HepG2 (cell line): ENCODE measurements around the gene CARMIL1.
A peak's percentile ranks its signal among the peaks of the same experiment; 100 is the strongest.

Source experiments
- CEBPB ChIP-seq: IDR thresholded peaks from 2 replicates; pipeline ENCODE4 v1.6.1; 2011; ENCODE audit warnings: low read depth, low read length, improper control_type of control experiment, borderline replicate concordance
- CHD2 ChIP-seq: IDR thresholded peaks from 2 replicates; pipeline ENCODE4 v1.6.1; 2011; ENCODE audit warnings: low read depth, low read length, improper control_type of control experiment
- CTCF ChIP-seq: sonication (generic); formaldehyde crosslinking; IDR thresholded peaks from 2 replicates; pipeline ENCODE4 v1.5.0; 2020; ENCODE audit warnings: mild to moderate bottlenecking, missing genetic modification reagents, moderate library complexity
- HINFP ChIP-seq: sonication (generic); formaldehyde crosslinking; IDR thresholded peaks from 2 replicates; pipeline ENCODE4 v1.4.0; 2020; ENCODE audit warnings: low read depth, mild to moderate bottlenecking, missing genetic modification reagents
- POLR2AphosphoS5 ChIP-seq: IDR thresholded peaks from 2 replicates; pipeline ENCODE4 v1.6.1; 2012; ENCODE audit warnings: low read depth, low read length
- RAD51 ChIP-seq: fragments of 450-650 bp; IDR thresholded peaks from 2 replicates; pipeline ENCODE4 v1.6.1; 2016; ENCODE audit warnings: borderline replicate concordance
- TCF12 ChIP-seq, 2 experiments: fragments of 450-650 bp in 1 of 2; sonication (generic) in 1 of 2; formaldehyde crosslinking in 1 of 2; IDR thresholded peaks; 2 replicates each; pipeline versions ENCODE4 v1.6.1 to v1.8.0; 2017 to 2022; ENCODE audit warnings: antibody characterized with exemption in 1 of 2, mild to moderate bottlenecking in 1 of 2, missing genetic modification reagents in 1 of 2, moderate library complexity in 1 of 2
- USF2 ChIP-seq, 2 experiments: sonication (generic) in 1 of 2; formaldehyde crosslinking in 1 of 2; IDR thresholded peaks; 2 replicates each; pipeline versions ENCODE4 v1.5.1 to v1.6.1; 2011 to 2020; ENCODE audit warnings: borderline replicate concordance in 1 of 2, low read depth in 1 of 2, low read length in 1 of 2, mild to moderate bottlenecking in 1 of 2, missing genetic modification reagents in 1 of 2, moderate library complexity in 1 of 2
- ZNF510 ChIP-seq: sonication (generic); formaldehyde crosslinking; IDR thresholded peaks from 2 replicates; pipeline ENCODE4 v1.4.0; 2020; ENCODE audit warnings: low read depth, mild to moderate bottlenecking, missing genetic modification reagents
- ZNF660 ChIP-seq: sonication (generic); formaldehyde crosslinking; IDR thresholded peaks from 2 replicates; pipeline ENCODE4 v1.5.1; 2020; ENCODE audit warnings: mild to moderate bottlenecking, low read depth, missing genetic modification reagents, borderline replicate concordance
- ZNF792 ChIP-seq: IDR thresholded peaks from 2 replicates; pipeline ENCODE4 v1.6.1; 2016
- TF ChIP-seq, protein P1 (sequence below): sonication (generic); formaldehyde crosslinking; IDR thresholded peaks from 2 replicates; pipeline ENCODE4 v1.8.0; 2022; ENCODE audit warnings: low read depth, missing genetic modification reagents
- TF ChIP-seq, protein P2 (sequence below): sonication (generic); formaldehyde crosslinking; IDR thresholded peaks from 2 replicates; pipeline ENCODE4 v1.5.1; 2020; ENCODE audit warnings: missing genetic modification reagents, mild to moderate bottlenecking, borderline replicate concordance

DNA sequence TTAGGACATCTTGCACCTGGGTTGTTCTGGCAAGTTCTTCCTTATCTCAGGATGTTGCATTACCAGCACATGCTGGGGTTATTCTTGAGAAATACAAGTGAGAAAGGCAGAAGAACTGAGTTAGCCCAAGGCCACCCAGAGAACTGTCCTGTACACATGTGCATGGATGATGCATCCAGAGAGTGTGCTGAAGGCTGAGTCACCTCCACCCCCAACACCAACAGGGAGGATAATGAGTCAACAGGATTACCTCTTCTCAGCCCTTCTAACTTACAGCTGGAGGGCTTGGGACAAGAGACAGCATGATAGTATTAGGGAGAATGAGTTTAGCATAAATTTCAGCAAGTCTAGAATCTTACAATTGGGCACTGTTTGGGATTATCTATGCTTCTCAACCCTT lies 381.3 kb downstream of the CARMIL1 start:
- TF ChIP-seq USF2 (IDR thresholded peaks at IDR 0.05; ENCODE audit: low read depth, low read length) (no peak), USF2 (CRISPR knock-in tag; IDR thresholded peaks at IDR 0.05; ENCODE audit: borderline replicate concordance) (no peak), RAD51 (no peak), TCF12 (IDR thresholded peaks at IDR 0.05) (no peak), TCF12 (CRISPR knock-in tag; IDR thresholded peaks at IDR 0.05) (no peak), POLR2AphosphoS5 (no peak), CHD2 (no peak), CTCF (CRISPR knock-in tag) (no peak), ZNF792 (CRISPR knock-in tag) (peak; percentile 68; the same call in 1 of the 2 replicates), ZNF510 (no peak), HINFP (CRISPR knock-in tag) (no peak), CEBPB (no peak), ZNF660 (CRISPR knock-in tag) (no peak)
- TF ChIP-seq, protein P1, sequence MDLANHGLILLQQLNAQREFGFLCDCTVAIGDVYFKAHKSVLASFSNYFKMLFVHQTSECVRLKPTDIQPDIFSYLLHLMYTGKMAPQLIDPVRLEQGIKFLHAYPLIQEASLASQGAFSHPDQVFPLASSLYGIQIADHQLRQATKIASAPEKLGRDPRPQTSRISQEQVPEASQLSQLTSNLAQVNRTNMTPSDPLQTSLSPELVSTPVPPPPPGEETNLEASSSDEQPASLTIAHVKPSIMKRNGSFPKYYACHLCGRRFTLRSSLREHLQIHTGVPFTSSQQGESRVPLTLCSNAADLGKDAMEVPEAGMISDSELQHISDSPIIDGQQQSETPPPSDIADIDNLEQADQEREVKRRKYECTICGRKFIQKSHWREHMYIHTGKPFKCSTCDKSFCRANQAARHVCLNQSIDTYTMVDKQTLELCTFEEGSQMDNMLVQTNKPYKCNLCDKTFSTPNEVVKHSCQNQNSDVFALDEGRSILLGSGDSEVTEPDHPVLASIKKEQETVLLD: no peak
- TF ChIP-seq, protein P2, sequence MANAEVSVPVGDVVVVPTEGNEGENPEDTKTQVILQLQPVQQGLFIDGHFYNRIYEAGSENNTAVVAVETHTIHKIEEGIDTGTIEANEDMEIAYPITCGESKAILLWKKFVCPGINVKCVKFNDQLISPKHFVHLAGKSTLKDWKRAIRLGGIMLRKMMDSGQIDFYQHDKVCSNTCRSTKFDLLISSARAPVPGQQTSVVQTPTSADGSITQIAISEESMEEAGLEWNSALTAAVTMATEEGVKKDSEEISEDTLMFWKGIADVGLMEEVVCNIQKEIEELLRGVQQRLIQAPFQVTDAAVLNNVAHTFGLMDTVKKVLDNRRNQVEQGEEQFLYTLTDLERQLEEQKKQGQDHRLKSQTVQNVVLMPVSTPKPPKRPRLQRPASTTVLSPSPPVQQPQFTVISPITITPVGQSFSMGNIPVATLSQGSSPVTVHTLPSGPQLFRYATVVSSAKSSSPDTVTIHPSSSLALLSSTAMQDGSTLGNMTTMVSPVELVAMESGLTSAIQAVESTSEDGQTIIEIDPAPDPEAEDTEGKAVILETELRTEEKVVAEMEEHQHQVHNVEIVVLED (CRISPR knock-in tag): no peak
